ENCODE results near the gene TAPBP.

TAPBP gene

DNA sequence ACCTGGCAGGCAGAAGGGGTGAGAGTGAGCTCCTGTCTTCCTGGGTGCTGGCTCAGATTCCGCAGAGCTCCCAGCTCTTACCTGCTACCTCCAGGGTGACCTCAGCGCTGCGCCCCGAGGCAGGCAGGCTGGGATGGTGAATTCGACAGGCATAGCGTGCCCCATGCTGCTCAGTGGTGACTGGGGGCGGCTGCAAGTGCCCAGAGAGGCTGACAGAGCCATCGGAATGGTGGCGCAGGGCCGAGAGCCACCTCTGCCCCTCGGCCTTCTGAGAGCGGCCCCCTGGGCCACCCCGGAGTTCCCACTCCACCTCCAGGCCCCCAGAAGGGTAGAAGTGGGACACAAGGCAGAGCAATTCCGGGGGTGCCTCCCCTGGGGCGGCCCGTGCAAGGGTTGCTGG, 9.7 kb downstream of the TAPBP start:
- DNase-seq (ENCODE audit: low read depth) = no peak
- H3K4me3 ChIP-seq (ENCODE audit: low read depth, low read length) = no peak overlapping the region
- TF ChIP-seq, protein P1, sequence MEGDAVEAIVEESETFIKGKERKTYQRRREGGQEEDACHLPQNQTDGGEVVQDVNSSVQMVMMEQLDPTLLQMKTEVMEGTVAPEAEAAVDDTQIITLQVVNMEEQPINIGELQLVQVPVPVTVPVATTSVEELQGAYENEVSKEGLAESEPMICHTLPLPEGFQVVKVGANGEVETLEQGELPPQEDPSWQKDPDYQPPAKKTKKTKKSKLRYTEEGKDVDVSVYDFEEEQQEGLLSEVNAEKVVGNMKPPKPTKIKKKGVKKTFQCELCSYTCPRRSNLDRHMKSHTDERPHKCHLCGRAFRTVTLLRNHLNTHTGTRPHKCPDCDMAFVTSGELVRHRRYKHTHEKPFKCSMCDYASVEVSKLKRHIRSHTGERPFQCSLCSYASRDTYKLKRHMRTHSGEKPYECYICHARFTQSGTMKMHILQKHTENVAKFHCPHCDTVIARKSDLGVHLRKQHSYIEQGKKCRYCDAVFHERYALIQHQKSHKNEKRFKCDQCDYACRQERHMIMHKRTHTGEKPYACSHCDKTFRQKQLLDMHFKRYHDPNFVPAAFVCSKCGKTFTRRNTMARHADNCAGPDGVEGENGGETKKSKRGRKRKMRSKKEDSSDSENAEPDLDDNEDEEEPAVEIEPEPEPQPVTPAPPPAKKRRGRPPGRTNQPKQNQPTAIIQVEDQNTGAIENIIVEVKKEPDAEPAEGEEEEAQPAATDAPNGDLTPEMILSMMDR (IDR thresholded peaks at IDR 0.05; ENCODE audit: insufficient read depth, low read depth, low read length, missing control alignments) = no peak

DNA sequence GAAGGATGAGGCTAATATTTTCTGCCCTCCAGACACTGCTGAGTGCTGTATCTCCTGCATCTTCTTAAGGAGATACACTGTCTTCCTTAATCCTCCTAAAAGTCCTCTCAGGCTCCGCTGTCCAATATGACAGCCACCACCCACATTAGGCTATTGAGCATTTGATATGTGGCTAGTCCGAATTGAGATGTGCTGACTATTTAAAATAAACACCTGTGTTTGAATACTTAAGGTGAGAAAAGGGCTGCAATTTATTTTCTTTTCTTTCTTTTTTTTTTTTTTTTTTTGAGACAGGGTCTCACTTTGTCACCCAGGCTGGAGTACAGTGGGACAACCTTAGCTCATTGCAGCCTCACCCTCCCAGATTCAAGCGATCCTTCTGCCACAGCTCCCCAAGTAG, 12.0 kb downstream of the TAPBP start:
- H3K4me3 ChIP-seq (ENCODE audit: low read depth, low read length) = no peak overlapping the region
- TF ChIP-seq, protein P1 (IDR thresholded peaks at IDR 0.05; ENCODE audit: insufficient read depth, low read depth, low read length, missing control alignments) = no peak
- DNase-seq (ENCODE audit: low read depth) = no peak

DNA sequence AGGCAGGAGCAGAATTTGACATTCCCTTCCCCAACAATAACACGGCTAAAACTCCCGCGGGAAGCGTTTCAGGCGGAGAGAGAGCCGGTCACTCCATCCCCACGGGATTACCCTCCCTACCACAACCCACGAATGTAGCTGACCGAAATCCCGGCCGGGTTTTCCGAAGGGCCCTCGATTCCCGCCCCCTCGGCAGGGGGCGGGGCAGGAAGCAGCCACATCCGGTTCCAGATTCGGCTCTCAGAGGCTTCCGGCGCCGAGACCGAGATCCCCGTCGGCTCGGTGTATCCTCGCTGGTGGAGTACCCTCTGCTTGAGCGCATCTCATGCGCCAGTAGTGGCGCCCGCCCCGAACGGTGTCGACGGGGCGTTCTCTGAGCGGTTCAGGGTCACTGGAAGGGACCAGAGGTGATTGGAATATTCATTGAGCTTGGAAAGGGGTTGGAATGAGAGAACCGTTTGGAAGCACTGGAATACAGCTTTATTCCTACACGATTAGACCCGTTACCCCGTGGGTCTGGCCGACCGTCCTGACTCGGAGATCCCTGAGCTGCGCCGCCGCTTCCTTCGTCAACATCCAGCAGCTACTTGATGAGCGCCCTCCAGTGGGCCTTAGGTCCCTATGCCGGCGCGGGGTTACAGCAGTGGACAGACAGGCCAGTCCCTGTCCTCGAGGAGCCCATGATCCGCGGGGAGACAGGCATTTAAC, 14.5 kb downstream of the TAPBP start:
- TF ChIP-seq, protein P1 (IDR thresholded peaks at IDR 0.05; ENCODE audit: insufficient read depth, low read depth, low read length, missing control alignments) = peak; percentile 60
- DNase-seq (ENCODE audit: low read depth) = peak; percentile 97

DNA sequence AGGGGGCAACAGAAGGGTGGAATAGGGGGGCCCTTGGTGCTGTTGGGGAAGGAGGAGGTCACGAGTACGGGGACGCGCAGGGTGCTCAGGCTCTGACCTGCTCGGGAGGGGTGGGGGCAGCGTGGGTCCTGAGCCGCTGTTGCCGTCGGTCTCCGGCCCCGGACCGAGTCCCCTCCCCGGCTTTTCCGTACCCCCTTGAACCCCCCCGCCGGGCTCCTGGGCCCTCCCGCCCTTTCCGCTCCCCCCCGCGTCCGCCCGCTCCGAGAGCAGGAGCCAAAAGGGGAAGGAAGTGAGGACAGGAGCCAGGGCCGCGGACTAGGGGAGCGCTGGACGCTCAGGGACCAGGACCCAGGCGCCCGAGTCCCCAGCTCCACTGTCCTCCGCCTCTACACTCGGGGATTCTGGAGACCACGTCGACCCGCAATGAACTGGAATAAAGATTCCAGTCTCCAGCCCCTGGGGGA, 15.1 kb downstream of the TAPBP start, which contains the start of gene RGL2:
RGL2 (minus strand) TSS at position 170 of the 464 bp plus-strand sequence. CDS start 332 bp downstream, outside the sequence.
- peak; percentile 76 for DNase-seq (ENCODE audit: low read depth)
- TF ChIP-seq, protein P1 (IDR thresholded peaks at IDR 0.05; ENCODE audit: insufficient read depth, low read depth, low read length, missing control alignments) = no peak
- H3K4me3 ChIP-seq (ENCODE audit: low read depth, low read length) = peak within 1 kb of the TSS; percentile 78

More for the DNA sequence above, 14.5 kb downstream of the TAPBP start:
- peak overlapping the region; percentile 78 for H3K4me3 ChIP-seq (ENCODE audit: low read depth, low read length)

DNA sequence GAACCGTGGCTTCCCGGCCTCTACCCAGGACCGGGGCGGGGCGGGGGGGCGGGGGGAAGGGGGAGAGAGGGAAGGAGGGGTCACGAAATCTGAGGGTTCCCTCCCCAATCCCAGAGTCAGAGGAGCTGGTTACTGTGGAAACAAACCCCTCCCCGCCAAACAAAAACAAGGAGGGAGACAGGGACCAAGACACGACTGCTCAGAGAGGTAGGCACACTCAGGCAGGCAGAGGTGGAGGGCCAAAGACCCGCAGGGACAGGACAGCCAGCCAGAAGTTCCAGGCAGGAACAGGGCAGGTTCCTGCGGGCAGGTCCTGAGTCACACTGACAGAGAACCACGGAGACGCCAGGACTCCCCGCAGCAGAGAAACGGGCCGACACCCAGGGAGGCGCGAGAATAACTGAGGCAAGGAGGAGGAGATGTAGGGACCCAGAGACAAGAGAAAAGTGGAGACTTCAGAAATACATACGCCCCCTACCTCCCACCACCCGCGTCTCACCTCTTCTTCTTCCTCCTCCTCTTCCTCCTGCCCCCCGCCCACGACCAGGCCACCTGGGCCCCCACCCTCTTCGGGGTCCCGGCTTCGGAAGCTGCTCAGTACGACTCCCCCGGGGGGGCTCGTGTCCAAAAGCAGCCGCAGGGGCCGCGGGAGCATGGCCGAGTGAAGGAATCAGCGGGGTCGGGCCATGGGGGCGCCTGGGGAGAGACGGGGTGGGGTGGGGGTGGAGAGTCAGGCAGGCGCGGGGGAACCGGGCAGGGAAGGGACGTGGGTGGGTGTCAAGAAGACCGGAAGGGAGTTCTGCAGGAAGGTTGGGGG, 15.7 kb downstream of the TAPBP start:
- TF ChIP-seq, protein P1 (IDR thresholded peaks at IDR 0.05; ENCODE audit: insufficient read depth, low read depth, low read length, missing control alignments) = no peak
- H3K4me3 ChIP-seq (ENCODE audit: low read depth, low read length) = peak overlapping the region; percentile 78
- DNase-seq (ENCODE audit: low read depth) = peak; percentile 78

DNA sequence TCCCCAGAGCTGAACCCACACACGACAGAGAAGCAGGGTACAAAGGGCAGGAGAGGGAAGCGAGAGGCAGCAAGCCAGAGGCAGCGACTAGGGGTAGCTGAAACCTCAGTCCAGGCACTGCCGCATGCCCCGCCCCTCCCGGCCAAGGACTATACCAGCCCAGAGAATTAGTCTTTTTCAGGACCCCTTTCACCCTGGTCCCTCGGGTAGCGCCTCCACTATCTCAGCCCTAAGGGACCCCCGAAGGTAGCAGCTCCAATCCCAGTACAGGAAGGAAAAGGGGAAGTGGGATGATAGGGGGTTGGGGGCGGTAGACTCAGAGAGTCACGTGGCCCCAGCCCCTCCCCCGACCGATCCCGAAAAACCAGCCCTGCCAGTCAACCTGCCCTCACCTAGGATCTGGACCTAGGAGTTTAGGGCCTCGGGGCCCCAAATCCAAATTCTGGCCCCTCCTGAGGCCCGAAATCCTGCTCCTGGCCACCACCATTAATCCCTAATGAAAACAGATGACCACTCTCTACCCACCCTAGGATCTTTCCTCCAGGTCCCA, 16.4 kb downstream of the TAPBP start:
- peak overlapping the region; percentile 78 for H3K4me3 ChIP-seq (ENCODE audit: low read depth, low read length)
- no peak for DNase-seq (ENCODE audit: low read depth)
- TF ChIP-seq, protein P1 (IDR thresholded peaks at IDR 0.05; ENCODE audit: insufficient read depth, low read depth, low read length, missing control alignments) = no peak

All from GM12865 (cell line).